HepG2 (cell line): ENCODE data around the gene NEAT1. TPM values are rescaled to one million over a fixed set of nuclear protein-coding genes. Genes with fewer than 3 reads are reported as not detected.

Experiments
- AKAP8 ChIP-seq: sonication (generic); formaldehyde crosslinking; IDR thresholded peaks from 2 replicates; pipeline ENCODE4 v1.5.1; 2020; ENCODE audit warnings: mild to moderate bottlenecking, missing genetic modification reagents
- ATF6 ChIP-seq: sonication (generic); formaldehyde crosslinking; conservative IDR thresholded peaks from 2 replicates; pipeline ENCODE4 v1.4.0; 2020; ENCODE audit warnings: missing genetic modification reagents
- DBP ChIP-seq: sonication (generic); formaldehyde crosslinking; IDR thresholded peaks from 2 replicates; pipeline ENCODE4 v1.4.0; 2020; ENCODE audit warnings: missing genetic modification reagents; ENCODE audit errors: not compliant biosample characterization
- ESRRA ChIP-seq: sonication (generic); formaldehyde crosslinking; IDR thresholded peaks from 2 replicates; pipeline ENCODE4 v1.5.1; 2020; ENCODE audit warnings: mild to moderate bottlenecking, low read depth, missing genetic modification reagents
- HDAC1 ChIP-seq: sonication (generic); formaldehyde crosslinking; IDR thresholded peaks from 2 replicates; pipeline ENCODE4 v1.5.1; 2020; ENCODE audit warnings: mild to moderate bottlenecking, missing genetic modification reagents
- JDP2 ChIP-seq: sonication (generic); formaldehyde crosslinking; IDR thresholded peaks from 2 replicates; pipeline ENCODE4 v1.8.1; 2022; ENCODE audit warnings: missing genetic modification reagents, borderline replicate concordance
- JUND ChIP-seq: sonication (generic); formaldehyde crosslinking; IDR thresholded peaks from 2 replicates; pipeline ENCODE4 v1.8.0; 2022; ENCODE audit warnings: mild to moderate bottlenecking, missing genetic modification reagents
- MTF1 ChIP-seq: sonication (generic); formaldehyde crosslinking; IDR thresholded peaks from 2 replicates; pipeline ENCODE4 v1.5.0; 2020; ENCODE audit warnings: missing genetic modification reagents
- MXD3 ChIP-seq: IDR thresholded peaks from 2 replicates; pipeline ENCODE4 v1.6.1; 2016; ENCODE audit warnings: mild to moderate bottlenecking, missing biosample characterization, missing genetic modification reagents
- MXD4 ChIP-seq: IDR thresholded peaks from 2 replicates; pipeline ENCODE4 v1.6.1; 2016; ENCODE audit warnings: mild to moderate bottlenecking, missing biosample characterization, missing genetic modification reagents
- NFE2 ChIP-seq: sonication (generic); formaldehyde crosslinking; IDR thresholded peaks from 2 replicates; pipeline ENCODE4 v1.4.0; 2020; ENCODE audit warnings: missing genetic modification reagents
- STAT6 ChIP-seq: sonication (generic); formaldehyde crosslinking; IDR thresholded peaks from 2 replicates; pipeline ENCODE4 v1.4.0; 2020; ENCODE audit warnings: missing genetic modification reagents, mild to moderate bottlenecking, borderline replicate concordance
- SUZ12 ChIP-seq: fragments of 150-350 bp; IDR thresholded peaks from 2 replicates; pipeline ENCODE4 v1.6.1; 2014; ENCODE audit warnings: low read depth, low read length
- U2AF2 ChIP-seq: fragments of 200-400 bp; formaldehyde crosslinking; IDR thresholded peaks from 2 replicates; pipeline ENCODE4 v1.6.1; 2017; ENCODE audit warnings: low read depth, mild to moderate bottlenecking, low read length
- ZNF205 ChIP-seq: IDR thresholded peaks from 2 replicates; pipeline ENCODE4 v1.6.1; 2018; ENCODE audit warnings: missing biosample characterization, missing genetic modification reagents
- ZNF317 ChIP-seq: sonication (generic); formaldehyde crosslinking; IDR thresholded peaks from 2 replicates; pipeline ENCODE4 v1.5.0; 2020; ENCODE audit warnings: mild to moderate bottlenecking, missing genetic modification reagents
- ZNF337 ChIP-seq: sonication (generic); formaldehyde crosslinking; IDR thresholded peaks from 2 replicates; pipeline ENCODE4 v1.5.1; 2020; ENCODE audit warnings: missing genetic modification reagents, low read depth, mild to moderate bottlenecking, borderline replicate concordance
- ZNF431 ChIP-seq: sonication (generic); formaldehyde crosslinking; IDR thresholded peaks from 2 replicates; pipeline ENCODE4 v1.9.0; 2022; ENCODE audit warnings: missing genetic modification reagents, low read depth, mild to moderate bottlenecking, borderline replicate concordance
- ZNF496 ChIP-seq: sonication (generic); formaldehyde crosslinking; IDR thresholded peaks from 2 replicates; pipeline ENCODE4 v1.8.1; 2023; ENCODE audit warnings: mild to moderate bottlenecking, moderate library complexity, missing genetic modification reagents; ENCODE audit not compliant: insufficient replicate concordance
- ZNF7 ChIP-seq: IDR thresholded peaks from 2 replicates; pipeline ENCODE4 v1.6.1; 2016; ENCODE audit warnings: missing biosample characterization, missing genetic modification reagents
- ZNF768 ChIP-seq: sonication (generic); formaldehyde crosslinking; IDR thresholded peaks from 2 replicates; pipeline ENCODE4 v1.4.0; 2020; ENCODE audit warnings: missing genetic modification reagents
- ZSCAN12 ChIP-seq: sonication (generic); formaldehyde crosslinking; IDR thresholded peaks from 2 replicates; pipeline ENCODE4 v1.9.0; 2021; ENCODE audit warnings: mild to moderate bottlenecking, missing genetic modification reagents
- ZSCAN31 ChIP-seq: sonication (generic); formaldehyde crosslinking; IDR thresholded peaks from 2 replicates; pipeline ENCODE4 v1.5.0; 2020; ENCODE audit warnings: low read depth, mild to moderate bottlenecking, missing genetic modification reagents
- ZUFSP ChIP-seq: sonication (generic); formaldehyde crosslinking; IDR thresholded peaks from 2 replicates; pipeline ENCODE4 v1.9.0; 2021; ENCODE audit warnings: missing genetic modification reagents, mild to moderate bottlenecking, borderline replicate concordance
- polyA plus RNA-seq, 8 experiments: library from polyadenylated mRNA; depleted of rRNA in 3 of 8; stranded (reverse) in 7 of 8; unstranded in 1 of 8; fragments of >200 nt; fragmentation: Illumina TruSeq in 4 of 8; extraction: Trizol in 4 of 8; gene quantifications; 2 replicates each; pipeline versions ENCODE4 v1.2.1 to v1.2.3, GENCODE V29; 2011 to 2016; ENCODE audit warnings: low read depth in 4 of 8, missing spikeins in 1 of 8, mixed read lengths in 1 of 8; ENCODE audit not compliant: insufficient read depth in 1 of 8
- total RNA-seq, 5 experiments: library from RNA; depleted of rRNA; stranded (reverse); fragments of >200 nt; fragmentation: Illumina TruSeq; extraction: Trizol; gene quantifications; 2 replicates each; pipeline ENCODE4 v1.2.3, GENCODE V29; 2016; ENCODE audit warnings: low read depth in 1 of 5

The NEAT1 gene
- total and polyA plus RNA-seq, 2 of the 13 experiments (the other 11 are each of a cell fraction or from before 2014, with no cell fraction given), result 20.5 to 41.2 TPM

GRCh38 chr11:65419772-65420481 lies 2.7 kb upstream of the NEAT1 start (continued):
- TF ChIP-seq DBP (CRISPR knock-in tag), result no peak
- peak; percentile 41; the same call in 1 of the 2 replicates for TF ChIP-seq ZNF317 (CRISPR knock-in tag)
- TF ChIP-seq NFE2 (CRISPR knock-in tag), result no peak
- TF ChIP-seq HDAC1, result 0 out of 2 replicates have a peak, but pooled peaks have one; percentile 18
- no peak for TF ChIP-seq ATF6 (CRISPR knock-in tag)
- TF ChIP-seq STAT6 (CRISPR knock-in tag), result no peak
- no peak for TF ChIP-seq ZNF205 (CRISPR knock-in tag)
- TF ChIP-seq MXD3, result no peak
- no peak for TF ChIP-seq U2AF2
- no peak for TF ChIP-seq ZNF431 (CRISPR knock-in tag)
- no peak for TF ChIP-seq MTF1 (CRISPR knock-in tag)
- TF ChIP-seq JDP2 (CRISPR knock-in tag), result no peak
- no peak for TF ChIP-seq ZNF7
- no peak for TF ChIP-seq ZUFSP
- TF ChIP-seq ZNF496 (CRISPR knock-in tag), result no peak
- TF ChIP-seq ZSCAN12 (CRISPR knock-in tag), result no peak
- no peak for TF ChIP-seq AKAP8 (CRISPR knock-in tag)
- no peak for TF ChIP-seq ZSCAN31 (CRISPR knock-in tag)
- TF ChIP-seq ESRRA (CRISPR knock-in tag), result no peak
- TF ChIP-seq SUZ12, result no peak
- no peak for TF ChIP-seq JUND (CRISPR knock-in tag)
- TF ChIP-seq MXD4 (CRISPR knock-in tag), result no peak
- TF ChIP-seq ZNF337 (CRISPR knock-in tag), result no peak
- no peak for TF ChIP-seq ZNF768 (CRISPR knock-in tag)
